Sigmoid colon (tissue), 4 donors: ENCODE results near the gene HIVEP3.

Experiments used
- EP300 ChIP-seq, 4 donors: sonication (generic); formaldehyde crosslinking; IDR thresholded peaks; one replicate each; pipeline ENCODE4 v1.6.1; 2017; ENCODE audit warnings: antibody characterized with exemption in 4 of 4
- POLR2A ChIP-seq, 2 donors: fragments of 450-650 bp; IDR thresholded peaks; one replicate each; pipeline ENCODE4 v1.6.1; 2016; ENCODE audit warnings: antibody characterized with exemption in 2 of 2, mild to moderate bottlenecking in 2 of 2, moderate library complexity in 2 of 2
- POLR2AphosphoS5 ChIP-seq, 4 donors: sonication (generic); formaldehyde crosslinking; IDR thresholded peaks; one replicate each; pipeline ENCODE4 v1.6.1; 2017; ENCODE audit warnings: antibody characterized with exemption in 4 of 4
- TF ChIP-seq, protein P1 (sequence below), 4 experiments: fragments of 450-650 bp in 3 of 4; fragments of 200-600 bp in 1 of 4; IDR thresholded peaks; one replicate each; pipeline ENCODE4 v1.5.1; 2016 to 2019; ENCODE audit warnings: antibody characterized with exemption in 4 of 4, mild to moderate bottlenecking in 3 of 4, moderate library complexity in 2 of 4

DNA sequence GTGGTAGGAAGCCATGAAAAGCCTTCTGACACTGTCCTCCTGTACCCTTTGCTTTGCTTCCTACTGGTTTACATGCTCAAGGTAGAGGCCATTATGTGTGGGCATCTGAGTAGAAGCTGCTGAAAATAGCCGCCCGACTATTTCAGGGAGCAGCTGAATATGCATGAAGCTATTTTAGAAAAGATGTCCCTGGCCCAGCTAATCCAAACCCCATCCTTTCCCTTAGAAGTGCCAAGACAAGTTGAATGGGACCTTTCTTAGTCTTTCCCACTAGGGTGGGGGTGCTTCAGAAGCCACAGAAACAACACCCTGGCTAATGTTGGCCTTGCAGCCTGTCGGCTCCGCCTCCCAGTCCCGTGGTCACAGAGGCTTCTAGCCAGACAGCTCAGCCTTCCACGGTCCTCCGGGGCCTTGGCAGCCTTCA lies 229.2 kb downstream of the HIVEP3 start:
- TF ChIP-seq, protein P1, sequence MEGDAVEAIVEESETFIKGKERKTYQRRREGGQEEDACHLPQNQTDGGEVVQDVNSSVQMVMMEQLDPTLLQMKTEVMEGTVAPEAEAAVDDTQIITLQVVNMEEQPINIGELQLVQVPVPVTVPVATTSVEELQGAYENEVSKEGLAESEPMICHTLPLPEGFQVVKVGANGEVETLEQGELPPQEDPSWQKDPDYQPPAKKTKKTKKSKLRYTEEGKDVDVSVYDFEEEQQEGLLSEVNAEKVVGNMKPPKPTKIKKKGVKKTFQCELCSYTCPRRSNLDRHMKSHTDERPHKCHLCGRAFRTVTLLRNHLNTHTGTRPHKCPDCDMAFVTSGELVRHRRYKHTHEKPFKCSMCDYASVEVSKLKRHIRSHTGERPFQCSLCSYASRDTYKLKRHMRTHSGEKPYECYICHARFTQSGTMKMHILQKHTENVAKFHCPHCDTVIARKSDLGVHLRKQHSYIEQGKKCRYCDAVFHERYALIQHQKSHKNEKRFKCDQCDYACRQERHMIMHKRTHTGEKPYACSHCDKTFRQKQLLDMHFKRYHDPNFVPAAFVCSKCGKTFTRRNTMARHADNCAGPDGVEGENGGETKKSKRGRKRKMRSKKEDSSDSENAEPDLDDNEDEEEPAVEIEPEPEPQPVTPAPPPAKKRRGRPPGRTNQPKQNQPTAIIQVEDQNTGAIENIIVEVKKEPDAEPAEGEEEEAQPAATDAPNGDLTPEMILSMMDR (IDR thresholded peaks at IDR 0.05) = no peak
- TF ChIP-seq EP300 (IDR thresholded peaks at IDR 0.05) (no peak), POLR2A (IDR thresholded peaks at IDR 0.05) (no peak), POLR2AphosphoS5 (IDR thresholded peaks at IDR 0.05) (no peak)
